ENCODE measurements around the gene PYROXD2.

DNA sequence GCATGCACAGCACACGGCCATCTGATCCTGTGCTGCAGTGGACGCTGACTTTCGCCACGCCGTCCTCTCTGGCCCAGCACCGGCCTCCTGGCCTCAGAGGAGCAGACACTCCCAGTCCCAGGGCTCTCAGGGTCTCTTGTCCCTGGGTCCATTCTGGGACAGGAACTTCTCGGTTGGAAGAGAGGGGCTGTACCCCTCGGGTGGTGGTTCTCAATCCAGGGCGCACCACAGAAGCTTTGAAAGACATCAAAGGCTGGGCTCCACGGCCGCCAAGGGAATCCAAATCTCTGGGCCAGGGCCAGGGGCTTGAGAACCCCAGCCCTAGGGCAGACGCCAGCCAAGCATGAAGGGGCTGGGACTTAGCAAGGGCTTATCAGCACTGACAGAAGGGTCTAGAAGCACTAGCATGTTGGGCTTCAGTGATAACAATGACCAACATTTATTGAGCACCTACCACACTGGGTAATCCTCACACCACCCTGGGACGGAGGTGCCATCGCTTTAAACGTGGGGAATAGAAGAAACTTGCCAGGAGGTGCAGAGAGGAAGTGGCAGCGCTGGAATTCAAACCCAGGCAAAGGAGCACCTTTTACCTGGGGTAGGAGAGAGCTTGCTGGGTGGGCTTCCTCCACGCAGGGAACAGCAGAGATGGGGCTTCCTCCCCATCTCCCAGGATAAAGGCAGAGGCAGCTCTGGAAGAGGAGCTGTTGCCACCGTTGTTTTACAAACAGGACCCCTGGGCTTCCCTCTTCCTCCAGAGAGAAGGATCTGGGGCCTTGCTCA lies 1.8 kb upstream of the PYROXD2 start:
- TF ChIP-seq, protein P1, sequence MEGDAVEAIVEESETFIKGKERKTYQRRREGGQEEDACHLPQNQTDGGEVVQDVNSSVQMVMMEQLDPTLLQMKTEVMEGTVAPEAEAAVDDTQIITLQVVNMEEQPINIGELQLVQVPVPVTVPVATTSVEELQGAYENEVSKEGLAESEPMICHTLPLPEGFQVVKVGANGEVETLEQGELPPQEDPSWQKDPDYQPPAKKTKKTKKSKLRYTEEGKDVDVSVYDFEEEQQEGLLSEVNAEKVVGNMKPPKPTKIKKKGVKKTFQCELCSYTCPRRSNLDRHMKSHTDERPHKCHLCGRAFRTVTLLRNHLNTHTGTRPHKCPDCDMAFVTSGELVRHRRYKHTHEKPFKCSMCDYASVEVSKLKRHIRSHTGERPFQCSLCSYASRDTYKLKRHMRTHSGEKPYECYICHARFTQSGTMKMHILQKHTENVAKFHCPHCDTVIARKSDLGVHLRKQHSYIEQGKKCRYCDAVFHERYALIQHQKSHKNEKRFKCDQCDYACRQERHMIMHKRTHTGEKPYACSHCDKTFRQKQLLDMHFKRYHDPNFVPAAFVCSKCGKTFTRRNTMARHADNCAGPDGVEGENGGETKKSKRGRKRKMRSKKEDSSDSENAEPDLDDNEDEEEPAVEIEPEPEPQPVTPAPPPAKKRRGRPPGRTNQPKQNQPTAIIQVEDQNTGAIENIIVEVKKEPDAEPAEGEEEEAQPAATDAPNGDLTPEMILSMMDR (IDR thresholded peaks at IDR 0.05) = no peak
- no peak for TF ChIP-seq POLR2AphosphoS5 (IDR thresholded peaks at IDR 0.05; ENCODE audit: low read depth, low read length)
- TF ChIP-seq, protein P2, sequence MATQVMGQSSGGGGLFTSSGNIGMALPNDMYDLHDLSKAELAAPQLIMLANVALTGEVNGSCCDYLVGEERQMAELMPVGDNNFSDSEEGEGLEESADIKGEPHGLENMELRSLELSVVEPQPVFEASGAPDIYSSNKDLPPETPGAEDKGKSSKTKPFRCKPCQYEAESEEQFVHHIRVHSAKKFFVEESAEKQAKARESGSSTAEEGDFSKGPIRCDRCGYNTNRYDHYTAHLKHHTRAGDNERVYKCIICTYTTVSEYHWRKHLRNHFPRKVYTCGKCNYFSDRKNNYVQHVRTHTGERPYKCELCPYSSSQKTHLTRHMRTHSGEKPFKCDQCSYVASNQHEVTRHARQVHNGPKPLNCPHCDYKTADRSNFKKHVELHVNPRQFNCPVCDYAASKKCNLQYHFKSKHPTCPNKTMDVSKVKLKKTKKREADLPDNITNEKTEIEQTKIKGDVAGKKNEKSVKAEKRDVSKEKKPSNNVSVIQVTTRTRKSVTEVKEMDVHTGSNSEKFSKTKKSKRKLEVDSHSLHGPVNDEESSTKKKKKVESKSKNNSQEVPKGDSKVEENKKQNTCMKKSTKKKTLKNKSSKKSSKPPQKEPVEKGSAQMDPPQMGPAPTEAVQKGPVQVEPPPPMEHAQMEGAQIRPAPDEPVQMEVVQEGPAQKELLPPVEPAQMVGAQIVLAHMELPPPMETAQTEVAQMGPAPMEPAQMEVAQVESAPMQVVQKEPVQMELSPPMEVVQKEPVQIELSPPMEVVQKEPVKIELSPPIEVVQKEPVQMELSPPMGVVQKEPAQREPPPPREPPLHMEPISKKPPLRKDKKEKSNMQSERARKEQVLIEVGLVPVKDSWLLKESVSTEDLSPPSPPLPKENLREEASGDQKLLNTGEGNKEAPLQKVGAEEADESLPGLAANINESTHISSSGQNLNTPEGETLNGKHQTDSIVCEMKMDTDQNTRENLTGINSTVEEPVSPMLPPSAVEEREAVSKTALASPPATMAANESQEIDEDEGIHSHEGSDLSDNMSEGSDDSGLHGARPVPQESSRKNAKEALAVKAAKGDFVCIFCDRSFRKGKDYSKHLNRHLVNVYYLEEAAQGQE (IDR thresholded peaks at IDR 0.05; ENCODE audit: insufficient read depth in 1 of 2, low read depth in 2 of 2, low read length in 1 of 2) = no peak
